Activated T-helper 1 cell treated with anti-CD3 and anti-CD28 coated beads, Interleukin-12 subunit alpha, Interleukin-12 subunit beta, Interleukin-2, Interleukin-4 antibody, amounts not matched to agents 30 ng/mL and 10 ng/mL and 1 ng/mL, durations not matched to agents 14 hours and 24 hours and 36 hours (primary cell): Measurements from ENCODE around the gene SKP2. TPM values are rescaled to one million over a fixed set of nuclear protein-coding genes. Genes with fewer than 3 reads are reported as not detected.
"Not testable (repeated sequence)": the region's sequence is repeated elsewhere in the genome, so short reads cannot be mapped to it uniquely, and the experiment has no call there.

ENCODE experiments used
- DNase-seq: peaks from one replicate; pipeline ENCODE4 v3.0.0; 2021; ENCODE audit warnings: low spot score
- H3K27ac Mint-ChIP-seq: one replicate; pipeline ENCODE4 v1.8.0; 2021; ENCODE audit warnings: mild to moderate bottlenecking, mixed read lengths
- H3K27me3 Mint-ChIP-seq: one replicate; pipeline ENCODE4 v1.8.0; 2022; ENCODE audit warnings: mild to moderate bottlenecking, moderate library complexity, mixed read lengths; ENCODE audit not compliant: insufficient read depth
- H3K36me3 Mint-ChIP-seq: one replicate; pipeline ENCODE4 v1.8.0; 2021; ENCODE audit warnings: low read depth, mixed read lengths
- H3K4me1 Mint-ChIP-seq: one replicate; pipeline ENCODE4 v1.8.0; 2021; ENCODE audit warnings: low read depth, mixed read lengths
- H3K4me3 Mint-ChIP-seq: one replicate; pipeline ENCODE4 v1.8.0; 2021; ENCODE audit warnings: mild to moderate bottlenecking, moderate library complexity, mixed read lengths
- H3K9me3 Mint-ChIP-seq: one replicate; pipeline ENCODE4 v1.8.0; 2021; ENCODE audit warnings: mixed read lengths
- intact Hi-C: fragments of 100-400 bp; cut with micrococcal nuclease; formaldehyde crosslinking; loops from one replicate; pipeline ENCODE4 v1.15.1; 2024
- total RNA-seq: library from RNA; stranded (reverse); gene quantifications from 2 replicates; pipeline ENCODE4 v1.2.3, GENCODE V29; 2022

The SKP2 gene
- 54.6 and 61.2 TPM in 2 replicates for total RNA-seq

DNA sequence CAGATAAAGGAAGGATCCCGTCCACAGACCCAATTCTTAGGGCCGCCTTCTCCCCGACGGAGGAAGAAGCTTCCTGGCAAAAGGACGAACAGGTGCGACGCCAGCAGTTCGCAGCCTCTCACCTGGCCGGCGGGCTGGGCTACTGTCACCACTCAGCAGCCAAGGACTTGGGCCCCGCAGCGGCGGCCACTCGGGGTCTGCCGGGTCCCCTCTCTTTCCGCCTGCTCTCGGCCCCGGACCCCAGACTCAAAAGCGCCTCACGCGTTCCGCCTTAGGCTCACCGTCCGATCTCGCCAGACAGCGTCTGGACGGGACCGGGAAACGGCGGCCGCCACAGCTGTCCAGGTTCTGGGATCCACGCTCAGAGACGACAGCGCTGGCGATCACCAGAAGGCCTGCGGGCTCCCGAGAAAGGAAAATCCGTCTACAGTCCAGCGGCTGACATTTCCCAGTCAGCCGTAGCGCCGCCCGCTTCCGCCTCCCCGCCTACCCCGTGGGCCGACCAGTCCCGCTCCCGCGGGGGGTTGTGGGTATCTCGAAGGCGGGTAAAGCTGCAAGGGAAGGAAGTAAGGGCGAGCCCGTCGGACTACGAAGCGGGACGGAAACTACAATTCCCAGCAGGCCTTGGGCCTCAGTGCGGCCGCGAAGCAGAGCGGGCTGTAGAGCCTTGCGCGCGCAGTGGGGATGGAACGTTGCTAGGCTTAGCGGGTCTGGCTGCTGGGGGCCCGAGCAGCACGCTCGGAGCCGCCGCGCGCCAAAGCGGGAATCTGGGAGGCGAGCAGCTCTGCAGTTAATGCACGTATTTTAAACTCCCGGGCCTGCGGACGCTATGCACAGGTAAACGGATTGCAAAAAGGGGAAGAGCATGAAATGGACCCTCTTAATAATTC, at the start of gene SKP2, which contains the start of gene LMBRD2:
TSS of gene SKP2 (plus strand) at position 678 of the 890 bp plus-strand sequence. CDS start at position 830, 152 bp downstream.
TSS of gene LMBRD2 (minus strand) at position 454 of the 890 bp plus-strand sequence. CDS start 8,538 bp downstream, outside the sequence.
- intact Hi-C loops = loop anchor here (1.0 to 5.0 kb wide), 7 partner anchors 72 to 1571 kb away; partner anchors contain the start of genes DNAJC21, NIPBL and NUP155
- H3K27ac Mint-ChIP-seq = peak within 1 kb of the TSS; percentile 79
- H3K27me3 Mint-ChIP-seq = no peaks in the 10 kb centered on the region
- H3K4me1 Mint-ChIP-seq = peaks cover 59% of the 10 kb centered on the region
- DNase-seq = peak; percentile 97
- H3K4me3 Mint-ChIP-seq = peak within 1 kb of the TSS; percentile 97
- peaks cover 32% of the 10 kb centered on the region for H3K36me3 Mint-ChIP-seq
- no peaks in the 10 kb centered on the region for H3K9me3 Mint-ChIP-seq

DNA sequence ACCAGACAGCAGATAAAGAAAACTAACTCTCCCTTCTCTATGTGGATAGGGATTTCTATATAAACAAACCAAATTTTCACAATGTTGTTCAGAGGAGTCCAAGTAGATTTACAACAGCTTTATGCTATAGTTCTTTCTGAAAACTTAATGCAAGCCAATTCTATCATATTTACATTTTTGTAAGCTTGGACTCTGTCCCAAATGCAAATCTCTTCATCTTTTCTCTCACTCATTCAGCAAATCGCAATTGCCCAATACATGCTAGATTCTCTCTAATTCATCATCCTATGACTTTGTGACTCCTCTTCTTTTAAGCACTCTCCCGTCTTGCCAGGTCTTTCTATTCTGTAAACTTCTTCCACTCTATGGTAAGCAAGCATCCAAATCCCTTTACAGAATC, 46.1 kb upstream of the SKP2 start:
- H3K4me1 Mint-ChIP-seq = no peaks in the 10 kb centered on the region
- H3K27ac Mint-ChIP-seq = no peak overlapping the region
- no peaks in the 10 kb centered on the region for H3K27me3 Mint-ChIP-seq
- H3K4me3 Mint-ChIP-seq = no peak overlapping the region
- H3K36me3 Mint-ChIP-seq = peaks cover 26% of the 10 kb centered on the region
- no peaks in the 10 kb centered on the region for H3K9me3 Mint-ChIP-seq
- intact Hi-C loops = no loop called here
- no peak for DNase-seq

DNA sequence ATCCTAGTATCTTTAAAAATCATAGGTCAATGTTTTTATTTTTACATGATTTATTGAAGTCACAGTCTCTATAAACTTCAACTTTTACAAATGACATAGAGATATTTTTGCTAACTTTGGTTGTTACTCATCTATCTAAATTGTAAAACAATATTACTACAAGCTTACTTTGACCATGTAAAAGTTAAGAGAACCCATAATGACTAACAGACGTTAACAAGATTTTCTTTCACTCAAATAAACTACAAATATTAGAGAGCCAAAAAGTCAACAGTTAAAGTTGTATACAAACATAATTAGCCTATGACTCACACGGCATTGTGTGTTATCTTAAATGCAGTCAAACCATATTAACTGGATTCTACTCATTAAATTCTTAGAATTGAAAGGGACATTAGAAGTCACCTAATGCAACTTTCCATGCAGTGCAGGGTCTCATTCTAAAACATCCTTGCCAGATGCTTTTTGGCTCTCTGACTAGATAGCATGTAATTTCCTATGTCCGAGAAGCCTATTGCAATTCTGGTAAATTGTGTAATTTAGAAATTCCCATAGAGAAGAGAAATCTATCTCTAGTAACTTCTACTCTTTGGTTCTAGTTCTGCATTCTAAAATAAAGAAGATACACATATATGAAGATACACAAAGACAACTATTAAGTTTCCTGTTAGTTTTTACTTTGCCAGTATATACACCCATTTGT, 43.0 kb upstream of the SKP2 start:
- DNase-seq = no peak
- no peaks in the 10 kb centered on the region for H3K4me1 Mint-ChIP-seq
- peaks cover 30% of the 10 kb centered on the region for H3K36me3 Mint-ChIP-seq
- intact Hi-C loops = no loop called here
- H3K4me3 Mint-ChIP-seq = no peak overlapping the region
- H3K27ac Mint-ChIP-seq = no peak overlapping the region
- no peaks in the 10 kb centered on the region for H3K27me3 Mint-ChIP-seq
- no peaks in the 10 kb centered on the region for H3K9me3 Mint-ChIP-seq

DNA sequence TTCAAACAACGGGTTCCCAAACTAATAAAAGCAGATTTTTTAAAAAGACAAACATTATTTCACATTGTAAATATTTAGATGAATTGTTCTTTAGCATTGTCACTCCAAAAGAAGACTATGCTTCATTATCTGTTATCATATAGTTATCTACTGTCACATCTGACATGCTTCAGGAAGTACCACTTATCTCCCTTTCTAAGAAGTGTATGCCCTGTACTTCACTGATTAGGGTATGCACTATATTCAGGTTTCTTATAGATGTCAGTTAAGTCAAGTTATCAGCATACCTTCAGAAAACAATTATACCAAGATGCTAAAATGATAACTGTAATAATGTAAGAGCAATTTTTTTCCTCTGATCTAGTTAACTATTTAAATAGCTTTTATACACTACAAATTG, 40.7 kb upstream of the SKP2 start:
- no peak overlapping the region for H3K27ac Mint-ChIP-seq
- DNase-seq = no peak
- H3K4me1 Mint-ChIP-seq = no peaks in the 10 kb centered on the region
- no peaks in the 10 kb centered on the region for H3K27me3 Mint-ChIP-seq
- peaks cover 30% of the 10 kb centered on the region for H3K36me3 Mint-ChIP-seq
- H3K4me3 Mint-ChIP-seq = no peak overlapping the region
- no peaks in the 10 kb centered on the region for H3K9me3 Mint-ChIP-seq
- intact Hi-C loops = no loop called here

DNA sequence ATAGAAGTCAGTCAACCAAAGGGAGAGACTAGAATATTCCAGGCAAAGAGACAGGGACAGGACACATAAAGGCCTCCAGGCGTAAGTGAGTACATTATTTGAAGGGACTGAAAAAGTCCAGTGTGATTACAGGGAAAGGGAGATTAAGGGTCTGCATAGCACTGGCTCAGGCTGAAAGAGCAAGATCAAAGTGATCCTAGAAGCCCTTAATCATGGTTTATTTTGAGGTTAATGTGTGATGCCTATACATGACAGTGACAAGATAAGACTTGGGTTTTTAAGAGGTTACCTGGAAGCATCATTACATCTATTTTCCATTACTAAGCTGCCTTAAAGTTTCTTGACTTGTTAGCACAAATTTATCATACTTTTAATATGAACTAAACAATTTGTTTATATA, 26.0 kb upstream of the SKP2 start:
- Mint-ChIP-seq H3K27ac (no peak overlapping the region), H3K9me3 (peaks cover 20% of the 10 kb centered on the region)

DNA sequence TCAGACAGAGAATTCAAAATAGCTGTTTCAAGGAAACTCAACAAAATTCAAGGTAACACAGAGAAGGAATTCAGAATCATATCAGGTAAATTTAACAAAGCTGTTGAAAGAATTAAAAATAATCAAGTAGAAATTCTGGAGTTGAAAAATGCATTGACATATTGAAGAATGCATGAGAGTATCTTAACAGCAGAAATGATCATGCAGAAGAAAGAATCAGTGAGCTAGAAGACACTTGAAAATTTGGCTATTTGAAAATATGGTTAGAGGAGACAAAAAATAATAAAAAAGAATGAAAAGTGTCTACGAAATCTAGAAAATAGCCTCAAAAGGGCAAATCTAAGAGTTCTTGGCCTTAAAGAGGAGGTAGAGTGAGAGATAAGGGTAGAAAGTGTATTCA, 23.1 kb upstream of the SKP2 start:
- no peaks in the 10 kb centered on the region for H3K27me3 Mint-ChIP-seq
- peaks cover 21% of the 10 kb centered on the region for H3K9me3 Mint-ChIP-seq
- no peak overlapping the region for H3K27ac Mint-ChIP-seq
- H3K36me3 Mint-ChIP-seq = peaks cover 43% of the 10 kb centered on the region
- H3K4me3 Mint-ChIP-seq = no peak overlapping the region
- H3K4me1 Mint-ChIP-seq = peaks cover 12% of the 10 kb centered on the region
- intact Hi-C loops = no loop called here
- no peak for DNase-seq

More for the DNA sequence above, 26.0 kb upstream of the SKP2 start:
- Mint-ChIP-seq H3K27me3 (no peaks in the 10 kb centered on the region), H3K36me3 (peaks cover 40% of the 10 kb centered on the region), H3K4me3 (no peak overlapping the region), H3K4me1 (peaks cover 12% of the 10 kb centered on the region)
- DNase-seq = no peak
- intact Hi-C loops = loop anchor here (2.0 kb wide), 1 partner anchor 63 kb away; no protein-coding TSS in a partner anchor

DNA sequence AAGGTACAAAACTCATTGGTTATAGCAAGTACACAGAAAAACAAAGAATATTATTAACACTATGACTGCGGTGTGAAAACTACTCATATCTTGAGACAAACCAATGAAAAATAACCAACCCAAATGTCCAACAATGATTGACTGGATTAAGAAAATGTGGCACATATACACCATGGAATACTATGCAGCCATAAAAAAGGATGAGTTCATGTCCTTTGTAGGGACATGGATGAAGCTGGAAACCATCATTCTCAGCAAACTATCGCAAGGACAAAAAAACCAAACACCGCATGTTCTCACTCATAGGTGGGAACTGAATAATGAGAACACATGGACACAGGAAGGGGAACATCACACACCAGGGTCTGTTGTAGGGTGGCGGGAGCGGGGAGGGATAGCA, 22.2 kb upstream of the SKP2 start:
- H3K27ac Mint-ChIP-seq, H3K27me3 Mint-ChIP-seq, H3K4me3 Mint-ChIP-seq, intact Hi-C loops, DNase-seq: not testable (repeated sequence)
- Mint-ChIP-seq H3K4me1 (peaks cover 12% of the 10 kb centered on the region), H3K36me3 (peaks cover 48% of the 10 kb centered on the region), H3K9me3 (peaks cover 21% of the 10 kb centered on the region)

DNA sequence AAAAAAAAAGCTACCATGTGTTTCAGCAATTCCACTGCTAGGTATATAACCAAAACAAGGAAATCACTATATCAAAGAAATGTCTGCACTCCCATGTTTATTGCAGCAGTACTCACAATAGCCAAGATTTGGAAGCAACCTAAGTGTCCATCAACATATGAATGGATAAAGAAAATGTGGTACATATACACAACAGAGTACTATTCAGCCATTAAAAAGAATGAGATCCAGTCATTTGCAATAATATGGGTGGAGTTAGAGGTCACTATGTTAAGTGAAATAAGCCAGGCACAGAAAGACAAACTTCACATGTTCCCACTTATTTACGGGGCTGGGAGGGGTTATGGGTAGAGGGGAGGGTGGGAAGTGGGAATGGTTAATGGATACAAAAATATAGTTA, 18.9 kb upstream of the SKP2 start:
- H3K4me1 Mint-ChIP-seq, H3K27ac Mint-ChIP-seq, DNase-seq, H3K4me3 Mint-ChIP-seq, H3K27me3 Mint-ChIP-seq, intact Hi-C loops: not testable (repeated sequence)
- Mint-ChIP-seq H3K9me3 (peaks cover 21% of the 10 kb centered on the region), H3K36me3 (peaks cover 39% of the 10 kb centered on the region)

DNA sequence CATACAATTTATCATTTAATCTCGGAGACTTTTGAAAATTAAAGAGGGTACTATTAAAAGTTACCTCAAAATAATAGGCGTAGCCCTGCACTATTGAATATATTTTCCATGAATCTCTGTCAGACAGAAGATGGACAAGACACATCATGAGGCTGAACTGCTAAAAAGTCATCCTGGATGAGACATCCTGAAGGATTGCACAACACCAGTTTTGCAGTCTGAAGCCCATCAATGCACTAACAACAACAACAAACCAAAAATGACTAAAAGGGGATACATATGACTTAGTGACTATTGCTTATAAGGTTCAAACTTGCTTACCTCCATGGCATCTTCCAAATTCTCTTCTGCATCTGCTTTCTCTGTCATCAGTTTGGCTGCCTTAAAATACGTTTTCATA, 15.9 kb upstream of the SKP2 start:
- H3K4me1 Mint-ChIP-seq = no peaks in the 10 kb centered on the region
- peaks cover 25% of the 10 kb centered on the region for H3K36me3 Mint-ChIP-seq
- intact Hi-C loops = no loop called here
- H3K9me3 Mint-ChIP-seq = no peaks in the 10 kb centered on the region
- H3K4me3 Mint-ChIP-seq = no peak overlapping the region
- no peaks in the 10 kb centered on the region for H3K27me3 Mint-ChIP-seq
- DNase-seq = no peak
- no peak overlapping the region for H3K27ac Mint-ChIP-seq

DNA sequence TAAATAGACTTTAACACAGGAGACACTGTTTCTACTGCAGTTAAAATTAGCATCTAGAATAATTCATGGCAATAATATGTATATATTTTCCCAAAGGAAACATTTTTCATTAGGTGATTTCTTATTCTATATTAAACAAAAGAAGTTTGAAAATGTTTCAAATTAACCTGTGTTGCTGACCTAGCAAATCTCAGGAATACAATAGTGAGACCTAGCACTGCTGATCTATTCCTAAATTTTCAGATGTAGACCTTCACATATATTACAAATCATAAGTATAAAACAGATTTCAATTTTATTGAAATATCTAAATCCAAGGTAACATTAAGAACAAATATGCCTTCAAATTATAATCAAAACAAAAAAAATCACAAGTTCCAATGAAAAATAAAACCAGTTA, 15.3 kb upstream of the SKP2 start:
- Mint-ChIP-seq H3K9me3 (no peaks in the 10 kb centered on the region), H3K27me3 (no peaks in the 10 kb centered on the region), H3K36me3 (peaks cover 25% of the 10 kb centered on the region), H3K27ac (no peak overlapping the region), H3K4me1 (no peaks in the 10 kb centered on the region), H3K4me3 (no peak overlapping the region)
- no peak for DNase-seq
- intact Hi-C loops = no loop called here

DNA sequence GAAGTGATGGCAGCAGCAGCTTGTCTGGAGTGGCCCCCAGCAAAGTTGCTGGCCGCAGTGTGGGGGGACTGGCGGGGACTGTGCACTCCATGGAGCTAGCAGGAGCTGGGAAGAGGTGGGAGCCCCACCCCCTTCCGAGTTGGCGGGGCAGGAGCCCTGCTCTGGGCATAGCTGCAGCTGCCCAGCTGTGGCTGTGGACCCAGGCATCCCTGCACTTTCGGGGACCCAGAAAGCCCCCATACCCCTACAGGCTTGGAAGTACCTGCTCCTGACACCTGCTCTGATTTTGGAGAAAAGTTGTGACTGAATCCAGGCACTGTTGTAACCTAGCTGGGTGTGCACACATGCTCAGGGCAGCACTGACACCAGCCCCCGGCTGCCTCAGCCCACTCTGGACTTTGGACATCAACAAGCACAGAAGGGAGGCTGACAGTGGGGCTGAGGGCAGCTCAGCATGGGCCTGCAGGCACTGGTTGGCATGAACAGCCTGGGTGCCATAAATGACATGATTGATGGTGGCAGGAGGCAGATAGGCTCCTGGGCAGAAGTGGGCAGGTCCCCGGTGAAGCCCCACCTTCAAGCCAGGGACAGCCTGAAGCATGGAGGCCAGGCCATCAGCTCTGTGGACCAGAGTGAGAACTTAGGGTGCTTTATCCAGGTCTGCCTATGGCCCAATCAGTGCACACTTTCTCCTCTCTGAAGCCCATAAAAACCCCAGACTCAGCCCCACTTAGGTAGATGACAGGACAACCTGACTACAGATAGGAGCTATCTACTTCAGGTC, 12.8 kb upstream of the SKP2 start:
- no peak for DNase-seq
- H3K4me1 Mint-ChIP-seq = no peaks in the 10 kb centered on the region
- intact Hi-C loops = no loop called here
- no peak overlapping the region for H3K27ac Mint-ChIP-seq
- no peaks in the 10 kb centered on the region for H3K9me3 Mint-ChIP-seq
- peaks cover 21% of the 10 kb centered on the region for H3K36me3 Mint-ChIP-seq
- H3K4me3 Mint-ChIP-seq = no peak overlapping the region
- no peaks in the 10 kb centered on the region for H3K27me3 Mint-ChIP-seq

DNA sequence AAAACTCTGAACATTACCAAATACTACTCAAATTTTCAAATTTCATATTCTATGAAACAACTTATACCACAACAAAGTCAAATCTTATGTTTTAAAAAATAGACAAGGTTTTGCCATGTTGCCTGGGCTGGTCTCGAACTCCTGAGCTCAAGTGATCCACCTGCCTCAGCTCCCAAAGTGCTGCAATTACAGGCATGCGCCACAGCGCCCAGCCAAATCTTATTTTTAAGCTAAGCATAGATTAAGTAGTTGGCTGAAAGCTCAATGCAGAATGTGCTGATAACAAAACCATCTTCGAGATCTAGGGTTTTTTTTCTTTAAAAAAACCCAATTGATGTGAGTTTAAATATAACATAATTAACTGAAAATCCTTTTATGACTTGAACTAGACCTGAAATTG, 6.6 kb upstream of the SKP2 start:
- Mint-ChIP-seq H3K4me1 (peaks cover 18% of the 10 kb centered on the region), H3K27ac (no peak overlapping the region), H3K4me3 (no peak overlapping the region), H3K27me3 (no peaks in the 10 kb centered on the region), H3K9me3 (no peaks in the 10 kb centered on the region), H3K36me3 (peaks cover 10% of the 10 kb centered on the region)
- intact Hi-C loops = no loop called here
- no peak for DNase-seq
